Trophoblast cell (in vitro differentiated cells and primary cell): ENCODE measurements around the gene OR2AG1.

ENCODE experiments used
- DNase-seq, 2 donors: peaks; one replicate each; pipeline ENCODE4 v3.0.0-alpha.2; 2016
- H2AFZ ChIP-seq: 2 replicates; pipeline ENCODE4 v1.6.1; 2013; ENCODE audit warnings: low read length, moderate library complexity, mild to moderate bottlenecking; ENCODE audit not compliant: insufficient read depth, poor library complexity
- H2AK5ac ChIP-seq: 2 replicates; pipeline ENCODE4 v1.6.1; 2013; ENCODE audit warnings: mild to moderate bottlenecking, low read length
- H2BK120ac ChIP-seq: 2 replicates; pipeline ENCODE4 v1.6.1; 2013; ENCODE audit warnings: low read length, mild to moderate bottlenecking, moderate library complexity; ENCODE audit not compliant: insufficient read depth, poor library complexity
- H2BK12ac ChIP-seq: 2 replicates; pipeline ENCODE4 v1.6.1; 2013; ENCODE audit warnings: mild to moderate bottlenecking, low read length, moderate library complexity
- H2BK5ac ChIP-seq: 2 replicates; pipeline ENCODE4 v1.6.1; 2013; ENCODE audit warnings: low read length, low read depth, moderate library complexity, mild to moderate bottlenecking; ENCODE audit not compliant: poor library complexity
- H3K14ac ChIP-seq: 2 replicates; pipeline ENCODE4 v1.6.1; 2013; ENCODE audit warnings: mild to moderate bottlenecking, low read length
- H3K18ac ChIP-seq: 2 replicates; pipeline ENCODE4 v1.6.1; 2013; ENCODE audit warnings: mild to moderate bottlenecking, low read length
- H3K23ac ChIP-seq: 2 replicates; pipeline ENCODE4 v1.6.1; 2013; ENCODE audit warnings: low read length
- H3K27ac ChIP-seq: 2 replicates; pipeline ENCODE4 v1.5.1; 2013; ENCODE audit warnings: low read depth, mild to moderate bottlenecking, inconsistent platforms, low read length, moderate library complexity
- H3K27me3 ChIP-seq: 2 replicates; pipeline ENCODE4 v1.6.1; 2013; ENCODE audit warnings: inconsistent platforms, mild to moderate bottlenecking, low read length, moderate library complexity; ENCODE audit not compliant: insufficient read depth
- H3K36me3 ChIP-seq, 2 experiments: 1 replicate in 1 of 2; 2 replicates in 1 of 2; pipeline ENCODE4 v1.6.1; 2013; ENCODE audit warnings: low read length in 2 of 2, mild to moderate bottlenecking in 2 of 2, moderate library complexity in 1 of 2; ENCODE audit not compliant: insufficient read depth in 2 of 2, control insufficient read depth in 1 of 2
- H3K4ac ChIP-seq: 2 replicates; pipeline ENCODE4 v1.6.1; 2013; ENCODE audit warnings: low read depth, mild to moderate bottlenecking, low read length, moderate library complexity
- H3K4me1 ChIP-seq, 2 experiments: 1 replicate in 1 of 2; 2 replicates in 1 of 2; pipeline ENCODE4 v1.6.1; 2013; ENCODE audit warnings: low read length in 2 of 2, mild to moderate bottlenecking in 2 of 2, moderate library complexity in 1 of 2; ENCODE audit not compliant: insufficient read depth in 2 of 2, control insufficient read depth in 1 of 2
- H3K4me2 ChIP-seq: 2 replicates; pipeline ENCODE4 v1.6.1; 2013; ENCODE audit warnings: inconsistent platforms, mild to moderate bottlenecking, low read length, moderate library complexity
- H3K4me3 ChIP-seq: 2 replicates; pipeline ENCODE4 v1.5.1; 2013; ENCODE audit warnings: mild to moderate bottlenecking, low read depth, low read length, inconsistent platforms
- H3K79me1 ChIP-seq: one replicate; pipeline ENCODE4 v1.6.1; 2013; ENCODE audit warnings: low read length
- H3K79me2 ChIP-seq: 2 replicates; pipeline ENCODE4 v1.6.1; 2013; ENCODE audit warnings: low read length, mild to moderate bottlenecking; ENCODE audit not compliant: control insufficient read depth, insufficient read depth, poor library complexity
- H3K9ac ChIP-seq: 2 replicates; pipeline ENCODE4 v1.6.1; 2013; ENCODE audit warnings: mild to moderate bottlenecking, low read length
- H3K9me3 ChIP-seq: 2 replicates; pipeline ENCODE4 v1.6.1; 2013; ENCODE audit warnings: low read depth, mild to moderate bottlenecking, control low read depth, inconsistent platforms, low read length; ENCODE audit not compliant: insufficient read depth
- H4K12ac ChIP-seq: 2 replicates; pipeline ENCODE4 v1.6.1; 2013; ENCODE audit warnings: low read depth, mild to moderate bottlenecking, low read length, moderate library complexity
- H4K8ac ChIP-seq: 2 replicates; pipeline ENCODE4 v1.6.1; 2013; ENCODE audit warnings: low read depth, mild to moderate bottlenecking, low read length, moderate library complexity
- H4K91ac ChIP-seq: one replicate; pipeline ENCODE4 v1.6.1; 2013; ENCODE audit warnings: low read depth, mild to moderate bottlenecking, low read length, moderate library complexity
- WGBS: extraction: QIAGEN DNeasy Blood & Tissue Kit; methylation state at CpG from one replicate; pipeline ENCODE4 v1.1.7; 2013; ENCODE audit warnings: missing lambda C conversion rate; ENCODE audit not compliant: insufficient read length, insufficient coverage; ENCODE audit errors: extremely low coverage; 5-methylcytosine and 5-hydroxymethylcytosine counted together

OR2AG1 gene

GRCh38 chr11:6747097-6747668 is 35.6 kb upstream of the OR2AG1 start:
- no peak for DNase-seq
- Histone ChIP-seq H3K4me3 (no peak overlapping the region), H3K9ac (no peak overlapping the region), H4K8ac (no peak overlapping the region), H3K14ac (no peak overlapping the region), H2BK5ac (no peak overlapping the region), H3K18ac (no peak overlapping the region), H3K27ac (no peak overlapping the region), H4K12ac (no peak overlapping the region), H2AK5ac (no peak overlapping the region), H3K27me3 (no peaks in the 10 kb centered on the region), H3K36me3 (no peaks in the 10 kb centered on the region), H2BK120ac (no peak overlapping the region), H3K4me1 (no peaks in the 10 kb centered on the region), H2BK12ac (no peak overlapping the region), H3K23ac (no peak overlapping the region), H4K91ac (no peak overlapping the region), H3K9me3 (no peaks in the 10 kb centered on the region), H3K79me2 (no peaks in the 10 kb centered on the region), H3K79me1 (no peaks in the 10 kb centered on the region), H3K4me2 (no peak overlapping the region), H2AFZ (no peak overlapping the region), H3K4ac (no peak overlapping the region)
- WGBS, result no CpG with 5 or more reads among the region's 3 CpGs

- H4K8ac ChIP-seq, result no peak overlapping the region
- no peak overlapping the region for H3K4ac ChIP-seq
- no peaks in the 10 kb centered on the region for H3K79me2 ChIP-seq
- no peaks in the 10 kb centered on the region for H3K4me1 ChIP-seq
- no peak overlapping the region for H4K12ac ChIP-seq
- no peak overlapping the region for H2AK5ac ChIP-seq
- H2BK120ac ChIP-seq, result no peak overlapping the region
- WGBS, result no CpG with 5 or more reads among the region's 5 CpGs
- no peak overlapping the region for H4K91ac ChIP-seq
- peak; percentile 18 to 75 for DNase-seq
- no peak overlapping the region for H2AFZ ChIP-seq
- no peak overlapping the region for H3K23ac ChIP-seq
- H3K36me3 ChIP-seq, result no peaks in the 10 kb centered on the region
- H2BK12ac ChIP-seq, result no peak overlapping the region
- H3K9me3 ChIP-seq, result no peaks in the 10 kb centered on the region
- no peak overlapping the region for H3K18ac ChIP-seq
- no peak overlapping the region for H3K27ac ChIP-seq
- H3K27me3 ChIP-seq, result no peaks in the 10 kb centered on the region
- no peak overlapping the region for H3K4me3 ChIP-seq
- H3K4me2 ChIP-seq, result no peak overlapping the region
- no peak overlapping the region for H2BK5ac ChIP-seq
- no peak overlapping the region for H3K14ac ChIP-seq
- no peak overlapping the region for H3K9ac ChIP-seq
- no peaks in the 10 kb centered on the region for H3K79me1 ChIP-seq
These were observed 27.4 kb upstream of the OR2AG1 start for GRCh38 chr11:6755303-6755952.

- no peak overlapping the region for H2BK5ac ChIP-seq
- H3K79me2 ChIP-seq, result no peaks in the 10 kb centered on the region
- no peak overlapping the region for H3K14ac ChIP-seq
- H4K8ac ChIP-seq, result no peak overlapping the region
- H3K9me3 ChIP-seq, result no peaks in the 10 kb centered on the region
- no peak overlapping the region for H3K4me2 ChIP-seq
- no peak overlapping the region for H3K23ac ChIP-seq
- WGBS, result no CpG with 5 or more reads among the region's 1 CpG
- H3K9ac ChIP-seq, result no peak overlapping the region
- H2BK120ac ChIP-seq, result no peak overlapping the region
- no peaks in the 10 kb centered on the region for H3K79me1 ChIP-seq
- no peak overlapping the region for H2BK12ac ChIP-seq
- no peak overlapping the region for H4K91ac ChIP-seq
- H3K27me3 ChIP-seq, result no peaks in the 10 kb centered on the region
- no peaks in the 10 kb centered on the region for H3K36me3 ChIP-seq
- no peak overlapping the region for H3K18ac ChIP-seq
- H2AK5ac ChIP-seq, result no peak overlapping the region
- H3K4ac ChIP-seq, result no peak overlapping the region
- no peak overlapping the region for H3K27ac ChIP-seq
- no peaks in the 10 kb centered on the region for H3K4me1 ChIP-seq
- no peak for DNase-seq
- H3K4me3 ChIP-seq, result no peak overlapping the region
- no peak overlapping the region for H4K12ac ChIP-seq
- H2AFZ ChIP-seq, result no peak overlapping the region
These were observed 26.9 kb upstream of the OR2AG1 start for GRCh38 chr11:6755953-6756347.

GRCh38 chr11:6757373-6757967 is 25.4 kb upstream of the OR2AG1 start:
- Histone ChIP-seq H2AK5ac (no peak overlapping the region), H3K4me1 (no peaks in the 10 kb centered on the region), H3K18ac (no peak overlapping the region), H3K4me2 (no peak overlapping the region), H3K79me2 (no peaks in the 10 kb centered on the region), H3K4me3 (no peak overlapping the region), H3K27ac (no peak overlapping the region), H3K27me3 (no peaks in the 10 kb centered on the region), H3K23ac (no peak overlapping the region), H2BK120ac (no peak overlapping the region), H3K4ac (no peak overlapping the region), H3K9ac (no peak overlapping the region), H4K91ac (no peak overlapping the region), H3K79me1 (no peaks in the 10 kb centered on the region), H3K36me3 (no peaks in the 10 kb centered on the region), H3K9me3 (peaks cover 2% of the 10 kb centered on the region), H2BK5ac (no peak overlapping the region), H3K14ac (no peak overlapping the region), H2BK12ac (no peak overlapping the region), H4K12ac (no peak overlapping the region), H4K8ac (no peak overlapping the region), H2AFZ (no peak overlapping the region)
- DNase-seq, result peak; percentile 3 to 52
- WGBS, result no CpG with 5 or more reads among the region's 2 CpGs
